NOMO-1 treated with dmso at 0.1 percent for 144 hours (cell line): Measurements from ENCODE around the gene TNFRSF19.

Experiments
- DNase-seq: peaks from one replicate; lab custom pipeline; 2025; ENCODE audit not compliant: unreplicated experiment; lab: John Stamatoyannopoulos, UW

The TNFRSF19 gene

GRCh38 chr13:23627410-23627809 lies 57.2 kb downstream of the TNFRSF19 start:
- DNase-seq: no peak

- no peak for DNase-seq
Measured at GRCh38 chr13:23628250-23628649, 58.0 kb downstream of the TNFRSF19 start.

DNA sequence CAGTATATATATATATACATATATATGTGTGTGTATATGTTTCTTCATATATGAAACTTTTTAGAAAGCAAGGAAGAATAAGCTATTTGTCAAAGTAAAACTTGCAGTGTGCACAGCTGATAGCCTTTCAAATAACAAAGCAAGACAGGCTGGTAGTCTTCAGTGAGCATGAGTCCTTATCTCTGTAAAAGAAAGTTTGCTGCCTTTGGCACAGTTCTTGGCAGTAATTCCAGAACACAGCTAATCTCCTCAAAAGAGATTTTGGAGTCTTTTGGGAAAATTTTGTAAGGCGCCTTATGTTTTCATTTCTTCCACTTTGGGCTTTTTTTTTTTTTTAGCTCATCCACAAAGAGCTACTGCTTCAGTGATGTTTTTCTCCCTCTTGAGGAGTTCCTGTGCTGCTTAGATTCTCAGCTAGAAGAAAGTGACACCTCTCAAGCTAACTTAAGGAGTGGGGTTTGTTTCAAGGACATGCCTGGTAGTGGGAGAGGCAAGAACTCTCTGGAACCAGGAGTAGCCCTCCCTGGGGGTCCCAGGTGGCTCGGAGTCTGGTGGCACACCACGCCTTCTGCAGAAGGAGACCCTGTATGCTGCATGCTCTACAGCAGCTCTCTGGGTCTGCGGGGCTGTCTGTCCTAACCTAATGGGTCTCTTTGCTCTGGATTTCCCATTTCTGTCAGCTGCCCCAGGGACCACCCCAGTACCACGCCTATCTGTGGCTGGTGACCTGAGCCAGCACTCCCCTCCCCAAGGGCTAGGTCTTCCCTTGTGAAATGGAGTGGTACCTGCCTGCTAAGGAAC lies 58.8 kb downstream of the TNFRSF19 start:
- no peak for DNase-seq

DNA sequence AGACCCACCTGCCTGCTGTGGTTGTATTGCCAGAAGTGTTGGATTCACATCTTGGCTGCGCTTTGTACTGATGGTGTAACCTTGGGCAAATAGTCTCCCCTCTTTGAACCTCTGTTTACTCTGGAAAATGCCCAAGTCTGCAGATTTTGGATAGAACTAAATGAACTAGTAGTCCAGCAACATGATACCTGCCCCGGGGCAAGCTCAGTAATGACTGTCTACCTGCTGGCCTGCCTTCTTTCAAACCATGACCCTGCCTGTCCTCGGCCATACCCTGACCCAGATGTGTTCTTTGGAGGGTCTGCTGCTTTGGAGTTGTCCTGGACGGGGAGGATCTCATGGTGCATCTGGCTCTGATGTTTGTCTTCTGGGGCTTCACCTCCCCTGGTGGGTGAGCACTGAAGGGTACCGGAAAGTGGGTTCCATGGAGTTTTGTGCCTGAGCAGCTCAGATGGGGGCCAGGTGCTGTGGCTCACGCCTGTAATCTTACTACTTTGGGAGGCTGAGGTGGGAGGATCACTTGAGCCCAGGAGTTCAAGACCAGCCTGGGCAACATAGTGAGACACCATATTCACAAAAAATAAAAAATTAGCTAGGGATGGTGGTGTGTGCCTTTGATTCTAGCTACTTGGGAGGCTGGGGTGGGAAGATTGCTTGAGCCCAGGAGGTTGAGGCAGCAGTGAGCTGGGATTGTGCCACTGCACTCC lies 59.5 kb downstream of the TNFRSF19 start:
- no peak for DNase-seq

- no peak for DNase-seq
Measured at GRCh38 chr13:23630349-23631093, 60.3 kb downstream of the TNFRSF19 start.

GRCh38 chr13:23631311-23632047 lies 61.3 kb downstream of the TNFRSF19 start:
- no peak for DNase-seq

GRCh38 chr13:23632048-23632582 lies 61.9 kb downstream of the TNFRSF19 start:
- no peak for DNase-seq

GRCh38 chr13:23632741-23633140 lies 62.5 kb downstream of the TNFRSF19 start:
- no peak for DNase-seq

DNA sequence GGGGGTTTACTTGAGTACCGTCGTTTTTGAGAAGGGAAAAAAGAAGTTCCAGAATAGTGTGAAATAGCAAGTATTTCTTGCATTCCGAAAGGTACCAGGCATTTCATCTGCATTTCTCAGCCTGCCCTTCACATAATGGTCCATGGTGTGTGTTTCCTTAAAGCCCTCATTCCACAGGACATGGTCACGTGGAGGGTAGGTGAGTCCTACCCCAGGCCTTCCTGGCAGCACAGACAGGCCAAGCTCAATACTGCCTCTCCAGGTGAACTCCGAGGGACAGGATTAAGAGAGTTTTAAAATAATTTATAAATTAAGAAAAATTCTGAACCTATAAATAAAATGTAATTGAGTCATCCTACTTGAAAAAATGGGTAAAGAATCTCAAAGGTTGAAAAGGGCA lies 64.7 kb downstream of the TNFRSF19 start:
- no peak for DNase-seq

DNA sequence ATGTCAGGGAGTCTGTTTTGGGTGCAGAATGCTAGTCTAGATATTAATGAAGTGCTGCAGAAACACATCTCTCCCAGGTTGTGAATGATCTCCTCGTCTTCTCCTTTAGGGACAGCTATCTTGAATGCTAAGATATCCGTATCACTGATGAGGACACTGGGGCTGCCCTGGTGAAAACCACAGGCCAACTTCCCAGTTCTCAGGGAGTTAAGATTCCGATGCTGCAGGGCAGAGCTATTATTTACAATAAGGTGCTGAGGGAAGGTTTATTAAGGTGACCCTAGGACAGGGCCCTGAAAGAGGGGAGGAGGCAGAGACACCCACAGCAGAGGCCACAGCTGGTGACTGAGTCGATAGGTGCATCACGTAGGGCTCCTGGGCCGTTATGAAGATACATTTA lies 66.1 kb downstream of the TNFRSF19 start:
- DNase-seq: no peak

DNA sequence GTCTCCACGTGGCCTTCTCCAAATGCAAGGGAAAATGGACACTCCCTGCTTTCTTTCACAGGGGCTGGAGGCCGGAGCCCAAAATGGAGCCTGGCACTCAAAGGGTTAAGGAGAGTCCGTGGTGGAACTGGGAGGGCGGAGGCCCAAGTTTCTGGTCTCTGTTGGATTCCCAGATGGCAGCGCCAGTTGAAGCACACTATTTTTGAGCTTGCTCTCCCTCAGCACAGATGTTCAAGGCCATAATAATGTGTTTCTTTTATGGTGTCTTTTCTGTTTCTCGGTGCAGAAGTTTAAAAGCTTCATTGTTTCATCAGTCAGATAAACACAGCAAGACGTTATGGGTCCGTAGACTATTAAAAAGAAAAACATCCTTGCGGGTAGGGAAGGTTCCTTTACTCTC lies 67.6 kb downstream of the TNFRSF19 start:
- no peak for DNase-seq

DNA sequence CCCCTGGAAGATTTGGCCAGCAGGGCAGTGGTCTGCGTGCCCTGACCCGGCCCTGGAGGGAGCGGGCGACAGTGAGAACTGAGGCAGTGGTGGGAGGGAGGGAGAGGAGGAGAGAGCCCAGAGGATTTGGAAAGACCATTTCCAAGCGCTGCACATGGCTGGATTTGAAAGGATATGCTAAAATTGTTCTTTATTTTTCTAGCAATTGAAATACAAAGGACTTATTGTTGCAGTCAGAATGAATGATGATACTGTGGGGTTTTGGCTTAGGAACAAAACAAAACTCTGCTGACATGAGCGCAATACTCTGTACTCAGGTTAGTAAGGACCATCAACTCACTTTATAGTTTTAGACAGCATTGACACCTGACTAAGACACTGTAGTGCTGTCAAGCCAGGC lies 69.5 kb downstream of the TNFRSF19 start:
- DNase-seq: no peak

GRCh38 chr13:23642110-23642509 lies 71.9 kb downstream of the TNFRSF19 start:
- no peak for DNase-seq

- DNase-seq: no peak
Measured at GRCh38 chr13:23643338-23644125, 73.3 kb downstream of the TNFRSF19 start.

DNA sequence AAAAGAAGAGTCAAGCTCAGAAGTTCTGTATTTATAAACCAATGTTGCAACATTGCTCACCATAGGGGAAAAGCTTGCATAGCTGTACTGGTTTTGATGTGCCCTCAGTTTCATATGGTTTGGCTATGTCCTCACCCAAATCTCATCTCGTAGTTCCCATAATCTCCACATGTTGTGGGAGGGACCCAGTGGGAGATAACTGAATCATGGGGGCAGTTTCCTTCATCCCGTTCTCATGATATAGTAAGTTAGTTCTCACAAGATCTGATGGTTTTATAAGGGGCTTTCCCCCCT lies 73.9 kb downstream of the TNFRSF19 start:
- DNase-seq: no peak

- no peak for DNase-seq
Measured at GRCh38 chr13:23644527-23645138, 74.4 kb downstream of the TNFRSF19 start.

DNA sequence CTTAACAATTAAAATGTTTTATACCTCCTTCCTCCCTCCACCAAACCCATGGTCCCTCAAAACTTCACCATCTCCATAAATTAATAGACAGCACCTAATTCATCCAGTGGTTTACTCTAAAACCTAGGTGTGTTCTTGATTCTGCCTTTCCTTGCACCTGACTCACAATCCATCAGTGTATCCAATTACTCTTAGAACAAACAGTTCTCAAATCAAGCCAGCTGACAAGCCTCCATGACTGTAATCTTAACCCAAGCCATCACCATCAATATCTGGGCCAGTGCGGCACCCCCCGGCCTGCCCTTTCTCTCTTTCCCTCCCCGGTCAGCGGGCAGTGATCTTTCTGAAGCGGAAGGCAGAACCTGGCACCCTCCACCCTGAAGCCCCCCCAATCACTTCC lies 75.6 kb downstream of the TNFRSF19 start:
- DNase-seq: no peak

- DNase-seq: no peak
Measured at GRCh38 chr13:23651439-23651838, 81.2 kb downstream of the TNFRSF19 start.

GRCh38 chr13:23651887-23652286 lies 81.7 kb downstream of the TNFRSF19 start:
- no peak for DNase-seq
